ENCODE measurements around the gene CCDC73.

- TF ChIP-seq ZNF274 (IDR thresholded peaks at IDR 0.05; ENCODE audit: low read depth, low read length) (no peak), SUZ12 (IDR thresholded peaks at IDR 0.05; ENCODE audit: extremely low read depth, insufficient read depth, insufficient read length) (no peak)
These were observed 49.1 kb upstream of the CCDC73 start for GRCh38 chr11:32843544-32843943.
